K562 (cell line): Measurements from ENCODE around the gene CUX1. TPM values are rescaled to one million over a fixed set of nuclear protein-coding genes. Genes with fewer than 3 reads are reported as not detected.

Source experiments
- ATAC-seq: fragments of 200-7000 bp; cut with Tn5 transposase; 3 replicates; pipeline ENCODE4 v1.9.1; 2020; ENCODE audit warnings: moderate library complexity
- BruUV-seq: library from RNA; stranded (reverse); fragments of 400-500 nt; replicated peaks from 2 replicates; lab custom pipeline; 2021; lab: Mats Ljungman, UMichigan
- CTCF ChIA-PET: fragments of 300-600 bp; formaldehyde crosslinking; extraction: SDS; loops from one replicate; lab custom pipeline; 2021; ENCODE audit warnings: low intra/inter-chr PET ratio; lab: Yijun Ruan, JAX
- POLR2A ChIA-PET: fragments of 300-600, 350-650 bp; sonication (Branson Sonifier 250); formaldehyde crosslinking; extraction: SDS; loops from one replicate; lab custom pipeline; 2021; ENCODE audit warnings: antibody characterized with exemption, inconsistent platforms; lab: Yijun Ruan, JAX
- DNase-seq, 4 experiments: peaks; one replicate each; pipeline versions ENCODE4 v3.0.0 to v3.0.0-alpha.2; 2011 to 2018; ENCODE audit warnings: low spot score in 3 of 4, mixed read lengths in 3 of 4; ENCODE audit errors: extremely low read depth in 1 of 4
- FAIRE-seq: peaks from 2 replicates; lab custom pipeline; 2011; peaks lifted over from hg19 to GRCh38; lab: Jason Lieb, UNC
- H2AFZ ChIP-seq: 2 replicates; pipeline ENCODE4 v1.6.0; 2011; ENCODE audit warnings: low read depth, low read length, control low read depth, inconsistent platforms
- H3K27ac ChIP-seq: fragments of 200-600 bp; 3 replicates; pipeline ENCODE4 v1.8.0; 2011; ENCODE audit warnings: low read depth, mild to moderate bottlenecking, control low read depth, inconsistent platforms, low read length, moderate library complexity, mixed read lengths; ENCODE audit errors: extremely low read depth
- H3K27me3 ChIP-seq, 2 experiments: fragments of 300-600 bp in 1 of 2; 2 replicates in 1 of 2; 3 replicates in 1 of 2; pipeline versions ENCODE4 v1.6.0 to v1.8.0; 2011; ENCODE audit warnings: inconsistent platforms in 2 of 2, low read length in 2 of 2, mild to moderate bottlenecking in 1 of 2, mixed read lengths in 1 of 2, moderate library complexity in 1 of 2; ENCODE audit not compliant: control insufficient read depth in 2 of 2, insufficient read depth in 2 of 2
- H3K36me3 ChIP-seq: fragments of 300-600 bp; 3 replicates; pipeline ENCODE4 v1.8.0; 2011; ENCODE audit warnings: mild to moderate bottlenecking, low read length, inconsistent platforms; ENCODE audit not compliant: control insufficient read depth, insufficient read depth
- H3K4me1 ChIP-seq, 2 experiments: fragments of 200-600 bp in 1 of 2; replicated peaks in 1 of 2; 2 replicates in 1 of 2; 3 replicates in 1 of 2; pipeline versions ENCODE4 v1.5.1 to v1.8.0; 2011; ENCODE audit warnings: inconsistent platforms in 2 of 2, low read length in 2 of 2, mild to moderate bottlenecking in 1 of 2, mixed read lengths in 1 of 2, moderate library complexity in 1 of 2; ENCODE audit not compliant: control insufficient read depth in 2 of 2, insufficient read depth in 2 of 2
- H3K4me2 ChIP-seq: 2 replicates; pipeline ENCODE4 v1.6.1; 2011; ENCODE audit warnings: low read length, control low read depth, inconsistent platforms, mixed read lengths; ENCODE audit not compliant: insufficient read depth
- H3K4me3 ChIP-seq: fragments of 200-600 bp; sonication (generic), shearing (Covaris generic); 2 replicates; pipeline ENCODE4 v1.5.1; 2016; ENCODE audit warnings: control low read depth, inconsistent platforms
- H3K79me2 ChIP-seq: fragments of 200-600 bp; 3 replicates; pipeline ENCODE4 v1.8.0; 2011; ENCODE audit warnings: low read length, inconsistent platforms; ENCODE audit not compliant: control insufficient read depth, insufficient read depth
- H3K9ac ChIP-seq, 2 experiments: 2 replicates each; pipeline versions ENCODE4 v1.6.0 to v1.6.1; 2011; ENCODE audit warnings: low read depth in 2 of 2, low read length in 2 of 2, control low read depth in 1 of 2, inconsistent platforms in 1 of 2, mild to moderate bottlenecking in 1 of 2, mixed read lengths in 1 of 2; ENCODE audit not compliant: insufficient read depth in 1 of 2
- H3K9me1 ChIP-seq: one replicate; pipeline ENCODE4 v1.6.0; 2011; ENCODE audit warnings: inconsistent platforms, mild to moderate bottlenecking, low read length, moderate library complexity; ENCODE audit not compliant: control insufficient read depth, insufficient read depth
- H3K9me3 ChIP-seq: replicated peaks from 2 replicates; pipeline ENCODE4 v1.5.1; 2011; ENCODE audit warnings: low read depth, low read length, inconsistent platforms; ENCODE audit not compliant: control insufficient read depth, insufficient read depth
- H4K20me1 ChIP-seq: replicated peaks from 2 replicates; pipeline ENCODE4 v1.6.1; 2011; ENCODE audit warnings: low read length, inconsistent platforms, mixed read lengths; ENCODE audit not compliant: control insufficient read depth, insufficient read depth
- HNRNPK ChIP-seq: fragments of 200-400 bp; formaldehyde crosslinking; IDR thresholded peaks from one replicate; pipeline ENCODE4 v1.6.1; 2018; ENCODE audit warnings: mild to moderate bottlenecking, low read depth, low read length; ENCODE audit not compliant: poor library complexity, severe bottlenecking
- KDM5B ChIP-seq: fragments of 200-600 bp; sonication (generic); IDR thresholded peaks from 2 replicates; pipeline ENCODE4 v1.6.1; 2012; ENCODE audit warnings: low read depth, mild to moderate bottlenecking, moderate library complexity, low read length, control low read depth, inconsistent platforms; ENCODE audit not compliant: insufficient replicate concordance
- MYBL2 ChIP-seq, 2 experiments: fragments of 450-650 bp in 1 of 2; sonication (generic) in 1 of 2; formaldehyde crosslinking in 1 of 2; IDR thresholded peaks; 2 replicates each; pipeline versions ENCODE4 v1.6.1 to v1.8.1; 2017 to 2022; ENCODE audit warnings: borderline replicate concordance in 1 of 2, inconsistent platforms in 1 of 2, low read depth in 1 of 2, mild to moderate bottlenecking in 1 of 2, missing genetic modification reagents in 1 of 2, moderate library complexity in 1 of 2
- PCBP1 ChIP-seq: fragments of 200-400 bp; formaldehyde crosslinking; IDR thresholded peaks from 2 replicates; pipeline ENCODE4 v1.6.1; 2018; ENCODE audit warnings: mild to moderate bottlenecking, low read depth, low read length; ENCODE audit not compliant: poor library complexity, severe bottlenecking
- SIN3B ChIP-seq: fragments of 450-650 bp; IDR thresholded peaks from 2 replicates; pipeline ENCODE4 v1.6.1; 2017; ENCODE audit warnings: low read depth, mild to moderate bottlenecking, moderate library complexity
- TCFL5 ChIP-seq: fragments of 250-450 bp; sonication (Bioruptor Pico); conservative IDR thresholded peaks from 2 replicates; pipeline ENCODE4 v1.6.1; 2021; ENCODE audit warnings: mild to moderate bottlenecking, moderate library complexity, matching md5 sums
- TEAD2 ChIP-seq: fragments of 450-650 bp; IDR thresholded peaks from 2 replicates; pipeline ENCODE4 v1.6.1; 2016; ENCODE audit warnings: missing genetic modification characterization, control low read depth, missing compliant biosample characterization
- XRCC5 ChIP-seq: fragments of 200-400 bp; formaldehyde crosslinking; IDR thresholded peaks from 2 replicates; pipeline ENCODE4 v1.6.1; 2017; ENCODE audit warnings: low read depth, mild to moderate bottlenecking, low read length
- ZNF217 ChIP-seq: sonication (generic); formaldehyde crosslinking; IDR thresholded peaks from 2 replicates; pipeline ENCODE4 v1.8.0; 2022; ENCODE audit warnings: mild to moderate bottlenecking, missing genetic modification reagents
- WGBS: fragments of 100-300 bp; shearing (Covaris generic); methylation state at CpG from one replicate; pipeline ENCODE4 v1.1.6; 2016; ENCODE audit warnings: low coverage, mixed read lengths; ENCODE audit not compliant: insufficient coverage; ENCODE audit errors: missing lambda C conversion rate; 5-methylcytosine and 5-hydroxymethylcytosine counted together
- in situ Hi-C: fragments of 300-500 bp; cut with MboI; formaldehyde crosslinking; loops from 4 replicates; pipeline ENCODE4 v1.15.0; 2018; ENCODE audit warnings: inconsistent platforms, mixed read lengths
- intact Hi-C: fragments of 100-400 bp; cut with micrococcal nuclease; formaldehyde crosslinking; loops from 2 replicates; pipeline ENCODE4 v1.14.2; 2022
- polyA plus RNA-seq, 8 experiments: library from polyadenylated mRNA; depleted of rRNA in 4 of 8; stranded (reverse) in 5 of 8; unstranded in 3 of 8; fragments of >200 nt; fragmentation: Nextera tagmentation in 2 of 8; fragmentation: Illumina TruSeq in 1 of 8; extraction: Ambion mirVana in 2 of 8; extraction: Trizol in 1 of 8; gene quantifications; 2 replicates each; pipeline versions ENCODE4 v1.2.1 to v1.2.3, GENCODE V29; 2011 to 2014; ENCODE audit warnings: inconsistent platforms in 1 of 8, missing spikeins in 1 of 8
- total RNA-seq, 7 experiments: library from RNA; depleted of rRNA in 6 of 7; stranded (reverse); fragments of >200 nt in 6 of 7; fragmentation: Illumina TruSeq in 2 of 7; extraction: Trizol in 2 of 7; gene quantifications; 2 replicates each; pipeline versions ENCODE4 v1.2.1 to v1.2.3, GENCODE V29; 2011 to 2021; ENCODE audit warnings: low replicate concordance in 1 of 7
- TF ChIP-seq, protein P1 (sequence below), 2 experiments: IDR thresholded peaks in 1 of 2; conservative IDR thresholded peaks in 1 of 2; 2 replicates each; pipeline ENCODE4 v1.6.1; 2016; ENCODE audit warnings: low read depth in 2 of 2, mild to moderate bottlenecking in 1 of 2, missing compliant biosample characterization in 1 of 2, missing genetic modification characterization in 1 of 2, moderate library complexity in 1 of 2
- TF ChIP-seq, protein P2 (sequence below): IDR thresholded peaks from 3 replicates; pipeline ENCODE4 v1.6.1; 2011; ENCODE audit warnings: borderline replicate concordance, mild to moderate bottlenecking; ENCODE audit not compliant: insufficient read length, insufficient read depth
- TF ChIP-seq, protein P3 (sequence below): fragments of 450-650 bp; IDR thresholded peaks from 2 replicates; pipeline ENCODE4 v1.6.1; 2016; ENCODE audit warnings: mild to moderate bottlenecking
- TF ChIP-seq, protein P4 (sequence below), 2 experiments: fragments of 450-650 bp; IDR thresholded peaks; 2 replicates each; pipeline ENCODE4 v1.6.1; 2016

CUX1 gene
- total and polyA plus RNA-seq, 9 of the 15 experiments (the other 6 are each of a cell fraction or from before 2014, with no cell fraction given), result 3.6 to 55.3 (median 25.2) TPM

DNA sequence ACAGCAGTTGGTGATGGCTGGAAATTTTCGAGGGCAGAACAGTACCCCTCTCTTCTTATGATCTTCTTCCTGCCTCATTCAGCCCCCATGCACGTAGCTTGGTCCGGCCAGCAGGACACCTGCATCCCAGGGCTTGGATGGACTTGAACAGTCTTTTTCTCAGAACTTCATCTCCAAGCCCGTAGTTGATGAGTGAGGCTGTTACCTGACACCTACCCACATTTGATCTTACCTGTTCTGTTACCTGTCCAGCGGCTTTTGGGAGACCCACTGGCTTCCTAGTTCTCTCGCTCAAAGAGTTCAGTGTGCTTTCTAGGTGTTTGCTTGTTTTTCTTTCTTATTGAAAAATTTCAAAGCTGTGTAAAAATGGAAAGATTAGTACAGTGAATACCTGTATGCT is 212.2 kb downstream of the CUX1 start:
- no peak overlapping the region for H3K4me3 ChIP-seq
- POLR2A ChIA-PET, result interaction anchor here (0.6 to 1.2 kb wide), 2 partner anchors 9 to 26 kb away, joined by 3 read pairs; no protein-coding TSS in a partner anchor
- no peak overlapping the region for H3K9ac ChIP-seq
- no peaks in the 10 kb centered on the region for H3K4me1 ChIP-seq
- no peaks in the 10 kb centered on the region for H3K9me3 ChIP-seq
- no peak for DNase-seq
- H3K79me2 ChIP-seq, result no peaks in the 10 kb centered on the region; the same call in 2 of the 3 replicates
- CTCF ChIA-PET, result no interaction called here
- peaks cover 22% of the 10 kb centered on the region; the same call in 2 of the 3 replicates for H3K36me3 ChIP-seq
- ATAC-seq, result no peak
- no peaks in the 10 kb centered on the region for H3K27me3 ChIP-seq
- intact Hi-C loops, result no loop called here
- TF ChIP-seq HNRNPK, result no peak
- TF ChIP-seq TCFL5 (CRISPR knock-in tag), result no peak
- TF ChIP-seq, protein P1, sequence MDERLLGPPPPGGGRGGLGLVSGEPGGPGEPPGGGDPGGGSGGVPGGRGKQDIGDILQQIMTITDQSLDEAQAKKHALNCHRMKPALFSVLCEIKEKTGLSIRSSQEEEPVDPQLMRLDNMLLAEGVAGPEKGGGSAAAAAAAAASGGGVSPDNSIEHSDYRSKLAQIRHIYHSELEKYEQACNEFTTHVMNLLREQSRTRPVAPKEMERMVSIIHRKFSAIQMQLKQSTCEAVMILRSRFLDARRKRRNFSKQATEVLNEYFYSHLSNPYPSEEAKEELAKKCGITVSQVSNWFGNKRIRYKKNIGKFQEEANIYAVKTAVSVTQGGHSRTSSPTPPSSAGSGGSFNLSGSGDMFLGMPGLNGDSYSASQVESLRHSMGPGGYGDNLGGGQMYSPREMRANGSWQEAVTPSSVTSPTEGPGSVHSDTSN (CRISPR knock-in tag; IDR thresholded peaks at IDR 0.05; ENCODE audit: low read depth), result no peak
- TF ChIP-seq, protein P1 (tag; conservative IDR thresholded peaks at IDR 0.05; ENCODE audit: low read depth), result no peak
- TF ChIP-seq TEAD2, result no peak
- TF ChIP-seq KDM5B, result no peak
- TF ChIP-seq MYBL2 (IDR thresholded peaks at IDR 0.05; ENCODE audit: low read depth), result no peak
- TF ChIP-seq MYBL2 (CRISPR knock-in tag; IDR thresholded peaks at IDR 0.05; ENCODE audit: borderline replicate concordance), result no peak
- no peak for TF ChIP-seq PCBP1
- TF ChIP-seq, protein P2, sequence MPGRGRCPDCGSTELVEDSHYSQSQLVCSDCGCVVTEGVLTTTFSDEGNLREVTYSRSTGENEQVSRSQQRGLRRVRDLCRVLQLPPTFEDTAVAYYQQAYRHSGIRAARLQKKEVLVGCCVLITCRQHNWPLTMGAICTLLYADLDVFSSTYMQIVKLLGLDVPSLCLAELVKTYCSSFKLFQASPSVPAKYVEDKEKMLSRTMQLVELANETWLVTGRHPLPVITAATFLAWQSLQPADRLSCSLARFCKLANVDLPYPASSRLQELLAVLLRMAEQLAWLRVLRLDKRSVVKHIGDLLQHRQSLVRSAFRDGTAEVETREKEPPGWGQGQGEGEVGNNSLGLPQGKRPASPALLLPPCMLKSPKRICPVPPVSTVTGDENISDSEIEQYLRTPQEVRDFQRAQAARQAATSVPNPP, result no peak
- TF ChIP-seq, protein P3, sequence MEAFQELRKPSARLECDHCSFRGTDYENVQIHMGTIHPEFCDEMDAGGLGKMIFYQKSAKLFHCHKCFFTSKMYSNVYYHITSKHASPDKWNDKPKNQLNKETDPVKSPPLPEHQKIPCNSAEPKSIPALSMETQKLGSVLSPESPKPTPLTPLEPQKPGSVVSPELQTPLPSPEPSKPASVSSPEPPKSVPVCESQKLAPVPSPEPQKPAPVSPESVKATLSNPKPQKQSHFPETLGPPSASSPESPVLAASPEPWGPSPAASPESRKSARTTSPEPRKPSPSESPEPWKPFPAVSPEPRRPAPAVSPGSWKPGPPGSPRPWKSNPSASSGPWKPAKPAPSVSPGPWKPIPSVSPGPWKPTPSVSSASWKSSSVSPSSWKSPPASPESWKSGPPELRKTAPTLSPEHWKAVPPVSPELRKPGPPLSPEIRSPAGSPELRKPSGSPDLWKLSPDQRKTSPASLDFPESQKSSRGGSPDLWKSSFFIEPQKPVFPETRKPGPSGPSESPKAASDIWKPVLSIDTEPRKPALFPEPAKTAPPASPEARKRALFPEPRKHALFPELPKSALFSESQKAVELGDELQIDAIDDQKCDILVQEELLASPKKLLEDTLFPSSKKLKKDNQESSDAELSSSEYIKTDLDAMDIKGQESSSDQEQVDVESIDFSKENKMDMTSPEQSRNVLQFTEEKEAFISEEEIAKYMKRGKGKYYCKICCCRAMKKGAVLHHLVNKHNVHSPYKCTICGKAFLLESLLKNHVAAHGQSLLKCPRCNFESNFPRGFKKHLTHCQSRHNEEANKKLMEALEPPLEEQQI, result no peak
- no peak for TF ChIP-seq ZNF217
- no peak for TF ChIP-seq SIN3B
- no peak for TF ChIP-seq XRCC5
- TF ChIP-seq, protein P4, sequence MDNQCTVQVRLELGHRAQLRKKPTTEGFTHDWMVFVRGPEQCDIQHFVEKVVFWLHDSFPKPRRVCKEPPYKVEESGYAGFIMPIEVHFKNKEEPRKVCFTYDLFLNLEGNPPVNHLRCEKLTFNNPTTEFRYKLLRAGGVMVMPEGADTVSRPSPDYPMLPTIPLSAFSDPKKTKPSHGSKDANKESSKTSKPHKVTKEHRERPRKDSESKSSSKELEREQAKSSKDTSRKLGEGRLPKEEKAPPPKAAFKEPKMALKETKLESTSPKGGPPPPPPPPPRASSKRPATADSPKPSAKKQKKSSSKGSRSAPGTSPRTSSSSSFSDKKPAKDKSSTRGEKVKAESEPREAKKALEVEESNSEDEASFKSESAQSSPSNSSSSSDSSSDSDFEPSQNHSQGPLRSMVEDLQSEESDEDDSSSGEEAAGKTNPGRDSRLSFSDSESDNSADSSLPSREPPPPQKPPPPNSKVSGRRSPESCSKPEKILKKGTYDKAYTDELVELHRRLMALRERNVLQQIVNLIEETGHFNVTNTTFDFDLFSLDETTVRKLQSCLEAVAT (IDR thresholded peaks at IDR 0.05), result no peak
- 85% methylated on average over 6 of the region's 6 CpGs for WGBS
- no peak for FAIRE-seq
- no peak overlapping the region for H3K4me2 ChIP-seq
- no peak overlapping the region for H2AFZ ChIP-seq
- no peaks in the 10 kb centered on the region for H3K9me1 ChIP-seq
- H3K27ac ChIP-seq, result no peak overlapping the region
- H4K20me1 ChIP-seq, result 0 out of 2 replicates have a peak, but pooled peaks cover 6% of the 10 kb centered on the region
- in situ Hi-C loops, result no loop called here
- no TSS peak for BruUV-seq
